NCI-H1694 (cell line): ENCODE measurements around the gene CDKL5.

Experiments
- DNase-seq: peaks from one replicate; lab custom pipeline; 2025; lab: John Stamatoyannopoulos, UW

The CDKL5 gene

DNA sequence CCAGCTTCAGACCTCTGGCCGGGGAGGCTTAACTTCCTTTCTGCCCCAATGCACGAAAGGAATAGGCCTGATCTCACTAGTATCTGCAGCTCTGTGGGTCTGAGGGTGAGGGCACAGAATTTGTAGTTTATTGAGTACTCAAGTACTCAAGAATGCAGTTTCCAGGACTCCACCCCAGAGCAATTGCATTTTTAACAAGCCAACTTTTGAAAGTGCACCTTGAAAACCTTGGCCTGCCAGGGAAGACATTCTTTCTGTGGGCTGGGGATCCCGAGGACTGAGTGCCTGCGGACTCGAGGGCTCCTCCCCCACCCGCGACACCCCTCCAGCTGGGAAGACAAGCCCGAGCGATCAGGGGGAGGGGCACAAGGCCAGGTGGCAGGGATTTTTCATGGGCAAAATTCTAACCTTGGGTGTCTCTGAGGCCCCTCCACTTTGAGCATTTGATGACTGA is 224.1 kb downstream of the CDKL5 start:
- no peak for DNase-seq

DNA sequence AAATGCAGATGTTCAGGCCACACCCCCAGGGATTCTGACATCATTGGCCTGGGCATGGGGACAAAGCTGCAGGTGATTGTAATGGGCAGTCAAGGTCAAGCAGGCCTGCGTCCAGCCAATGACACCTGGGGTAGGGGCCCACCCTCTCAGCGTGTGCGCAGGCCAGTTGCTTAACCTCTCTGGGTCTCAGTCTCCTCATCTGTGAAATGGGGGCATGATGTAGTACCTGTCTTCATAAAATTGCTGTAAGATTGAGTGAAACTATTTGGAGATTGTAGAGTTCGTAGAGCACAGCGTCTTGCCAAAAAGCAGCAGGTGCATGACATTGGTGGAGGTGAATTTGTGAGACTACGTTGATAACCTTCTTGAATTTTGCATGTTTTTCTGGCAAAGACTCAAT is 225.3 kb downstream of the CDKL5 start:
- DNase-seq: no peak

DNA sequence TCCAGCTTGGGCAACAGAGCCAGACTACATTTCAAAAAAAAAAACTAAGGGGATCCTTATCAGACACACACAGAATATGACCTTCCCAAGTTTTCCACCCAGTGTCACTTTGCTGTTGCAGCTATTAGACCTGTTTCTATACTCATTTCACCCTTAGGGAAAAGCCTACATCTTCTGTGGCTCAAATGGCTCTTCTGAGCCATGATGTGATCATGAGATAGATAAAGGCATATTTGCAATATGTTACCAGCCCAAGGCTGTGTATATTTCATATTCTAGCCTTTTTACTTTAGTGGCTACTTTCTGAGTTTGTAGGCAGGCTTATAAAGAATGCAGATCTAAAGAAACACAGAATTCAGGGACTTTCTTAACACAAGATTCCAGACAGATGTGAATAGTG is 227.2 kb downstream of the CDKL5 start:
- DNase-seq: no peak

DNA sequence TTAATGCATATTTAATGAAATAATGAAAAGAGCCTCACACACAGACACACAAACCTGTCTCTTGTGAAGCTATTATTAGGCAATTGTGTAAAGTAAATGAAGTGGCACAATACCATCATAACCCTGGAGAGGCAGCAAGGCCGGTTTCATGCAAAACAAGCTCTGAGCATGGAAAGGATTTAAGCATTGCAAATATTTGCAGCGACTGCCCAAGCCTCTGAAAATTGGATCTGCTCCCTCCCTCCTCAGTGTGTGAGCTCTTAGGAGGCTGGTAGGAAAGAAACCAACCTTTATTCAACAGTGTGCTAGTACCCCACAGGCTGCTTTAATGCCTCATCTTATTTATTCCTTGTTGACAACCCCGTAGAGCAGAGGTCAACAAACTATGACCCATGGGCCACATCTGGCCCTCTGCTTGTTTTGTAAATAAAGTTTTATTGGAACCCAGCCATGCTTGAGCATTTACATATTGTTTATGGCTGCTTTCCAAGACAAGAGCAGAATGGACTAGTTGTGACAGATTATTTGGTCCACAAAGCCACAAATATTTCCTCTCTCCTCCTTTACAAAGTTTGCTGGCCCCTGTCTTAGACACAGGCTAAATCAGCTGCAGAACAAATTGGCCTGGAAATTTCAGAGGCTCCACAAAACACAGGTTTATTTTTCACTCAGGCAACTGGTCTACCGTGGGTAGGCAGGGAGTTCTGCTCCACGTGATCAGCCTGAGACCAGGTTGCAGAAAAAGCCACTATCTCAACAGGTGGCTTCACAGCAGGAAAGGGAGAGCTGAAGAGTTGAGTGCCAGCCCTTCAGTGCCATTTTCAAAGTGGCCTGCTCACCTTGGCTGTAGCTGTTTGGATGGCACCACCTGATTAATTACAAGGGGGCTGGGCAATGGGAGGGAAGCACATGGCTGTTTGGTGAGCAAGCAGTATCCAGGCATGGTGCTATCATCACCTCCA is 229.7 kb downstream of the CDKL5 start:
- DNase-seq: no peak

DNA sequence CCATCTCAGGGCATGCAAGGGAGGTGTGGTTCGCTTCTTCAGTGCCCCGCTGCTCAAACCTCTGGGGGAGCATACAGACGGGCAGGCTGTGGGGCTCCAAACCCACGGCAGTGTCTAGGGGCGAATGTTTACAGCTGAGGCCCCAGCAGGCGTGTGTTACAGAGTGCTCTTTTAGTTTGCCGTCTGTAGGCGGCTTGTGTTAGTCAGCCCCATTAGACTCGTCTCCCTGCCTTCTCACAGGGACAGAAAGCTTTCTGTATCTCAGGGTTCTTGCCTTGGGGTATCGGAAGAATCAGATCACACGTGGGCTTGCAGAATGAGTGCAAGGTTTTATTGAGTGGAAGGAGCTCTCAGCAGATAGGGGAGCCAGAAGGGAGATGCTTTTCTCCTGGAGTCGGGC is 235.9 kb downstream of the CDKL5 start:
- DNase-seq: no peak

DNA sequence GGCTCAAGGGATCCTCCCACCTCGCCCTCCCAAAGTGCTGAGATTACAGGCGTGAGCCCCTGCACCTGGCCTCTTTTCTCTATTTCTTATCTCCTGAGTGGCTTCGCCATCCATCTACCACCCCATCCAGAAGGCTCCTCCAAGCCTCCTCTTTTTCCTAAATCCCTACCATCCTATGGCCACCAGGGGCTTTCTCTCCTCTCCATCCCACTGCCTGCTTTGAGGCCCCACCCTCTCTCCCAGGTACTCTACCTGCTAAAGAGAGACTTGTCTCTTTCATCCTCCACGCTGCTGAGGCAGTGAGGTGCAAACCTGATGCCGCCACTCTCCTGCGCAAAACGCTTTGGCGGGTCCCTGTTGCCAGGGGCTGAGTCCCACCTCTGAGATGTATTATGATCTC is 239.5 kb downstream of the CDKL5 start:
- no peak for DNase-seq

DNA sequence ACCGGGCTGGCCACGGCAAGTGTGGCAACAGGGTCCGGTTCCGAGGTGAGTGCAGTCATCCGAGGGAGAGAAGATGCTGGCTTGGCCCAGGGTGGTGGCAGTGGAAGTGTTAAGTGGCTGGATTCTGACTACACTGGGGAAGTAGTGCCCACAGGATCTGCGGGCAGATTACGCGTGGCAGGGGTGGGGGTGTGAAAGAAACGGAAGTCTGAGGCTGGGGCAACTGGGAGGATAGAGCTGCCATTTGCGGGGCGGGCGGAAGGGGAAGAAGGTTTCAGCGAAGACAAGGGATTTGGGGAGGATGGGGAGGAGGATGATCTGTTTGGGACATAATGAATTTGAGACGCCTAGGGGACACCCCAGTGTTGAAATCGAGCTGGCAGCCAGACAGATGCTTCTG is 241.2 kb downstream of the CDKL5 start:
- no peak for DNase-seq

DNA sequence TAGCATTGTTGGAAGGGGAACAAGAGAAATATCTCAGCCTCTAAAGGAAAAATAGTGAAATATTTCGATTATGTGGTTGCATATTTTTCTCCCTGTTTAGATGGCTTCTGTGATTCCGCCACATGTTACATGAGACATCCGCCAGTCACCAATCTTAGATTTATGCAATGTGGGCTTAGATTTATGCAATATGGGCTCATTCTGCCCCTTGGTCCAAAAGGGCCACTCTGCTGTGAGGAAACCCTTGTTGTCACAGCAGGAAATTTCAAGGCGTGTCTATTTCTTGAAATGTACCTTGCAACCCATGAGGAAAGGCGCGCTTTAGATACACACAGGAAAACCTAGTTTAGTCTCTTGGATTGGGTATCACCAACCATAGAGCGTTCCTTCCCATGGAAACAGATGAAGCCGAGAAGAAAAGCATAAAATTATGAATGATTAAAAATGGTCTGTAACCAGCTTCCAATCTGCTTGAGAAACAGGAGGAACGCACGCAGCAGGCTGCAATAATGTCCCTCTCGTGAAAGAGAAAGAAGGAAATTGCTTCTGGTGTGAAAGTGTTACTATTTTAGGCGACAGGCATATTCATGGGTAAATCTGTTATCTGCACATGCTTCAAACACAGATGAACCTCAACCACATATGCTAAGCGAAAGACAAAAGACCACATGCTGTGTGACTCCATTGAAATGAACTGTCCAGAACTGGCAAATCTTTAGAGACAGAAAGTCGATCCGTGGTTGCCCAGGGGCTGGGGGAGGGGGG is 242.8 kb downstream of the CDKL5 start:
- DNase-seq: no peak

DNA sequence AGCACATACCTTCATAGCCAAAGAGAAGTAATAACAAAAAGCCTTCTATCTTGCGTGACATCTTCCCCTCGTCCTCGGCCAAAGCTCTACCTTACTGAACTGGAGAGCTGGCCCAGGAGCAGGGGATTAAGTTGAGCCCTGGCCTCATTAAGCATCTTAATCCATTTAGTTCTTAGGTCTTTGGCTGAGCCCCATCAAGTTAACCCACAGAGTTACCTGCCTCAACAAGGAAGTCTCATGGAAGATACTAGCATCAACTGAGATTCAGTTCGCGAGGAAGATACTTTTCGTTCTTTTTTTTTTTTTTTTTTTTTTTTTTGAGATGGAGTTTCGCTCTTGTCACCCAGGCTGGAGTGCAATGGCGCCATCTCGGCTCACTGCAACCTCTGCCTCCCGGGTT is 246.6 kb downstream of the CDKL5 start, which contains the start of gene RS1:
RS1 (minus strand) TSS at position 101 of the 400 bp plus-strand sequence; CDS start at position 61, 40 bp downstream.
- no peak for DNase-seq

DNA sequence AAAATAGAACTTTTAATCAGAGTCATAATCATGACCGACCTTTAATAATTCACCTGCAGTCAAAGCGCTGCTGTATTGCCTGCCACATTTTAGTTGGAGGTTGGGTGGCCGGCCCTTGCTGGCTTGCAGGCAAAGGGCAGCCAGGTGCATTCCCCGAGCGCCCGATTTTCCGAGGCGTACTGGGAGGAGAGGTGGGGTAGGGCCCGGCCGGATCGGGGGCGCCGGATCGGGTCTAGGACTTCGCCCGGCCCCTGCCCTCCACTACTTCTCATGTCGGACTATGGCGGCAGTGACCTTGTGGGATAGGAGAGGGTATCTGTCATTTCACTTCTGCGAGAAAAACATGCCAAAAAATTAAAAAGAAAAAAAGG is 249.0 kb downstream of the CDKL5 start:
- DNase-seq: no peak

DNA sequence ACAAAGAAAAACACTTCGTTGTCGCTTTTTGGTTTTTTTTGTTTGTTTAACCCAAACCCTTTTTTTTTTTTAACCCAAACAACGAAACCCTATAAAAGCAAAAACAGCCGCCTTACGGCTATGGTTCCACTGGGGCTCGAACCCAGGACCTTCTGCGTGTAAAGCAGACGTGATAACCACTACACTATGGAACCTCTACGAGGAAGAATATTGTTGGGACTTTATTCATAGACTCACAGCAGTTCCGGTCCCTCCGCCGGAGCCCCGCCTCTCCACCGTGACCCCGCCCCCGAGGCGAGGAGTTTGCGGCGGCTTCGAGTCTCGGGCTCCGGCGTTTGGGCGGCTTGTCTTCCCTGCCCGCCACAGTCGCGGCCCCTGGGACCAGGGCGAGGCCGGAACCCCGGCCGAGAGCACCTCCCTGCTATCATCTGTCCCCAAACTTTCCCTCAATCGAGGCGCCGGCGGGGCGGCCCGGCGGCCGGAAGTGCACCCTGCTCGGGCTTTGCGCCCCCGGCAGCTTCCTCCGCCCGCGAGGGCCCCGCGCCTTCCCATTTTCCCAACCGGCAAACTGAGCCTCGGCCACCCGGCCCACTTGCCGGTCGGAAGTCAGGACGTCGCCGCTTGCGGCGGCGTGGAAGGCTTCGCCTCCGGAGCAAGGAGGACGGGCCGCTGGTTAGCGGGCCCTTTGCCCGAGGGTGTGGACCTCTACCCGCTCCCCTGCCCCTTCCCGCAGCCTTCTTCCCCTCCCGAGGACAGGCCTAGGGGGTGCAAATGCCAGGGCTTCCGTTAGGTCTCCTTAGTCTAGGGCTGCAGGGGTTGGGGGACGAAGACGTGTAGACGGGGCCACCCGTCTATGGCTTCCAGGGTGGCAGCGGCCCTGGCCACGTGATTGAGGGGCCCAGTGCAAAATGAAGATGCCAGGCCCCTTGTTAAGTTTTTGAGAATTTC is 249.7 kb downstream of the CDKL5 start:
- DNase-seq: peak; percentile 65

DNA sequence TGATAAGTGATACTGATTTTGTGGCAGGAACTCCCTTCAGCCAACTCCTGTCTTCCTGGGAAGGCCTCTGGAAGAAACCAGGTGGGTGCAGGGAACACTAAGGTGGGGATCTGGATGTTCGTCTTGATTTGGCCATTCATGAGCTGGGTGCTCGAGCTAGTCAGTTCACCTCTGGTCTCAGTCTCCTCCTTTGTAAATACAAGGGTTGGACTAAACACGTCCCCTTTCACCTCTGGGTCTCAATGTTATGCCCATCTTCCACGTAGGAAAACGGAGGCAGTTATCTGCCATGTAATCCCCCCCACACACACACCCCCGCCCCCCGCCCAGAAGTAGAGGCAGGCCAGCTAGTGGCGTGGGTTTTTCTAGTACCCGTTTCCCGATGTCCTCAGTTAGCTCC is 250.6 kb downstream of the CDKL5 start:
- DNase-seq: no peak

DNA sequence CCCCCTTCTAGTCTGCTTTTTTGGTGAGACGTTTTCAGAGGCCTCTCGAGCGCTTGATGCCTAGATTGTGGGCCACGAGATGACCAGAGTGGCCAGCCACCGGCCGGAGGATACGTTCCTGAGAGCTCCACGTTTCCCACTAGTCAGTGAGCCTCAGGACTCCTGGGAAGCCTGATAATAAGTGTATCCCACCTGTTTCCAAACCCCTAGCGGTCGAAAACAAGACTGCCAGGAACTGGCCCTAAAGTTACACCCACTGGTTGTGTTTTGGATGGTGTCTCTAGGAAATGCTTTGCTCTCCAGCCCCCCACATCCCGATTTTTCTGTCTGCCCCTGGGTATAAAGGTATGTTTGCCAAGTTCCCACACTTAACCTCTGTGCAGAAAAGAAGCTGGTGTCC is 251.1 kb downstream of the CDKL5 start:
- DNase-seq: no peak

DNA sequence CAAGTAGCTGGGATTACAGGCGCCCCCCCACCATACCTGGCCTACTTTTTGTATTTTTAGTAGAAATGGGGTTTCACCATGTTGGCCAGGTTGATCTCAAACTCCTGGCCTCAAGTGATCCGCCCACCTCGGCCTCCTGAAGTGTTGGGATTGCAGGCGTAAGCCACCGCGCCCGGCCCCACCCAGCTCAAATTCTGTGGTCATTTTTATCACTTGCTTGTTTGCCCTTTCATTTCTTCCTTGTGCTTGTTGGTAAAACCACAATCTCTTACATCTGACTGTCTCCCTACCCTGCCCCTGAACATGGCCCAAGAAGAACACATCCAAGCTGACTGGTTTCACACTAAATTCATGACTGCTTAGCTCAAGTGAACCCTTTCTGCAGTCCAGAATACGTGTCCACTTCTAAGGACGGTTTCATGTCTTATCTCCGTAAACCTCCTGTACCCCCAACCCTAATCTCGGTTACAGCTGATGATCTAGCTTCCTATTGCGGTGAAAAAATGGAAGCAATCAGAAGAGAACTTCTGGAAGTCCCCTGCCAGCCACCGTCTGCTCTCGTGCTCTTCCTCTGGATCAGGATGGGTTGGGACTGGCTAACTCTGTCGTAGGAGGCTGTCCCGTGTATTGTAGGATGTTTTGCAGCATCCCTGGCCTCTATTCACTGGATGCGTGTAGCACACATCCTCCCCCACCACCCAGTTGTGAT is 251.9 kb downstream of the CDKL5 start:
- DNase-seq: no peak

DNA sequence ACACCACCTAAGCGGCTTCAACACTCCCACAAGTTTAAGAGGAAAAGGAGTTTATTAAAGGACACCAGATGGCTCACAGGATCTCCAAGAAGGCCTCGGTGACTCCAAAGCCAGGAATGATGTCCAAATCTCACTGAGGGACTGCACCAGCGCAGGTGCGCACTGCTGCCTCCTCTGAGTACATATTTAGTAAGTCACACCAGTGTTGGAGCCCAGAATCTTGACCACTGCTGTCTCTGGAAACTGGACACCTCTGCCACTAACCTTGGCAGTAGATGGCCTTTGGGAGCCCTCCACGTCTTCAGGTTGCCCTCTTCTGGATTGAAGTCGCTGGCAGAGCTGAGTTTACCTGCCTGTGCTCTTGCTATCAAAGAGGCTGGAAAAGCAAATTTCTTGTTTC is 256.6 kb downstream of the CDKL5 start:
- DNase-seq: no peak

DNA sequence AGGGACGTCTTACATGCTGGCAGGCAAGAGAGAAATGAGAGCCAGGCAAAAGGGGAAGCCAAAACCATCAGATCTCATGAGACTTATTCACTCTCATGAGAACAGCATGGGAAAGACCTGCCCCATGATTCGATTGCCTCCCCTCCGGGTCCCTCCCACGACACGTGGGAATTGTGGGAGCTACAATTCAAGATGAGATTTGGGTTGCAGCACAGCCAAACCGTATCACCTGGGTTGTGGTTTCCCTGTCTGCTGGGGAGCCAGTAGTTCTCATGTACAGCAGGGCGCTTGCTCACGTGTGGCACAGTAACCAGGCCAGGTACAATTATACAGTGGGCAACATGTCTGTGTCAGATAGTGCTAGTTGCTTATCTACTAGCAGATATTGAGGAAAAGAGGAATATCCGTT is 257.6 kb downstream of the CDKL5 start:
- no peak for DNase-seq

DNA sequence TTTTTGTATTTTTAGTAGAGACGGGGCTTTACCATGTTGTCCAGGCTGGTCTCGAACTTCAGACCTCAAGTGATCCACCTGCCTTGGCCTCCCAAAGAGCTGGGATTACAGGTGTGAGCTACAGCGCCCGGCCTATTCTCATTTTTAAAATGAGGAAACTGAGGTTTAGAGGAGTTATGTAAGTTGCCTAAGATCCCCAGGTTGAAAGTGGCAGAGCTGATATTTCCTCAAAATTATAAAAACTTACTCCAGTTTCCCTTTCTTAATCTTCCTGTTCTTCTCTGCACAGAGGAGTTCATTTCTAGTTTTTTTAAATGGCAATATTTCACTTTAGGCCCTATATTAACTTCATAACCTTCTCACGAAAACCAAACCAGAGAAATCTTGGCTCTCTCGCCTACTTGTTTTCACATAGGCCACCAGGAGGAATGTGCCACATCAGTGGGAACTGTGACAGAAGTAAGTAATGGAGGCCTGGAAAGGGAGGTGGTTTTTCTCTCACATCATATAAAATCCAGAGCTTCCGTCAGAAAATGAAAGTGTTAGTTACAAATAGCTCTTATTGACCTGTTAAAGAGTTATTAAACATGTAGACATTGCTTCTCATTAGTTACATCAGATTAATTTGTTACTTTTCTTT is 262.6 kb downstream of the CDKL5 start:
- DNase-seq: no peak

DNA sequence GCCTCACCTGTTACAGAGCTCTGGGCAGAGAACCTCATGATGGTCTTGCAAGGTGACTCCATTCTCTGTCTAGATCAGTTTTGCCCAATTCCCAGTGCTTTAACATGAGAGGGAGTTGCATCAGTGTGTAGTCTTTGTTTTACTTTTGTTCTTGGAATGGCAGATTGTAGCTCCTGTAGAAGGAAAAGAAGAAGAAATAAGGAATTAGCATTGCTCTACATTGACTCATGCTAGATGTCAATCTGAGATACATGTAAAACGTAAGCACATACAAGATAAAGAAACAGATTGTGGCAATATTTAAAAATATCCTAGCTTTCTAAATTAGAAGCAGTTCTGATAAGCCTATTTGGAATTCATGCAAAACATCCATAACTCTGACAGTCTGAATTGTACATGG is 266.0 kb downstream of the CDKL5 start:
- DNase-seq: no peak

DNA sequence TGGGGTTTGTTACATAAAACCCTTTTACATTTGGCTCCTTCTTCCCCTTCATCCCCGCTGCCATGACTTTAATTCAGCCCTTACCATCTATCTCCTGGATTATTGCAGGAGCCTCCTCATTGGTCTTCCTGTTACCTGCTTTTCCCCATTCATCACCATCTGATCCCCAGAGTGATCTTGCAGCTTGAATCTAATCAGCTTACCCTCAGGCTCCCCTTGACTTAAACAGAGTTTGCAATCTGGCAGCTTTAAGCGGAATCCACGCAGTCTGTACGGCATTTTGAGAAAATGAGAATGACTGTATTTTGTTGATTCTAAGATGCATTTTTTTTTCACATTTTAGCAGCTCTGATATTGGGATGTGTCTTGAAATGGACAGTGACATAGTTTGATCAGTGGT is 267.1 kb downstream of the CDKL5 start:
- DNase-seq: no peak

DNA sequence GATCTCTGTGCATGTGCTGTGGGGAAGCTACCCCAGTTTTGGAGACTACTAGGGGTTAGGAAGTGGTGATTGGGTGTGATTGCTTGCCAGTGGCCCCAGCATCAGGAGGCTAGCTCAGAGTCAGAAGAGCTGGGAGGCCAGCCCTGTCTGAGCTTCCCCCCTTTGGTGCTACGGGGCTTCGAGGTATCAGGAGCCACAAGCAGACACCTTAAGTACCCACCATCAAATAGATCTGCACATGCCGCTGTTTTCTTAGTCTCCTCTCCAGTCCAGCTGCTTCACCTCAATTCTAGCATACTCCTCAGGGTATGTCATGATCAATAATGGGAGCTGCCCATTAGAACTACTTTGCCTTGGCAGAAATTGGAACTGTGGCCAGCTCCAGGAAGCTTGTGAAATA is 271.2 kb downstream of the CDKL5 start:
- no peak for DNase-seq
